Measurements from ENCODE around the gene N4BP3.

DNA sequence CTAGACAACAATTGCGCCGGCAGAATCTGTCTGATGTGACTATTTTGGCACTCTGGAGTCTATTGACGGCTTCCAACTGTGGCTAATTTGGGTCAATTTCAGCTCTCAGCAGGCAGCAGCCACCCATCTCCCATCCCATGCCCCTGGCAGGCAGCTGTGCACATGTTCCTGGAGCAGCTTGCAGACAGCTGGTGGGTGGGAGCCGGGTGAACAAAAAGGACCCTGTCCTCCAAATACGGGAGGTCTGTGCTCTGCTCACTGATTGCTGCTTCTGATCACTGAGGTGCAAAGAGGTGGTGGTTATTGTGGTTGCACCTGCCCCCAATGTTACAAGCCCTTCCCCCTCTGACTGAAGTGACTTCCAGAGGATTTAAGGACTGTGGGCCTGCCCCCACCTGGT is 45.0 kb upstream of the N4BP3 start:
- TF ChIP-seq, protein P1, sequence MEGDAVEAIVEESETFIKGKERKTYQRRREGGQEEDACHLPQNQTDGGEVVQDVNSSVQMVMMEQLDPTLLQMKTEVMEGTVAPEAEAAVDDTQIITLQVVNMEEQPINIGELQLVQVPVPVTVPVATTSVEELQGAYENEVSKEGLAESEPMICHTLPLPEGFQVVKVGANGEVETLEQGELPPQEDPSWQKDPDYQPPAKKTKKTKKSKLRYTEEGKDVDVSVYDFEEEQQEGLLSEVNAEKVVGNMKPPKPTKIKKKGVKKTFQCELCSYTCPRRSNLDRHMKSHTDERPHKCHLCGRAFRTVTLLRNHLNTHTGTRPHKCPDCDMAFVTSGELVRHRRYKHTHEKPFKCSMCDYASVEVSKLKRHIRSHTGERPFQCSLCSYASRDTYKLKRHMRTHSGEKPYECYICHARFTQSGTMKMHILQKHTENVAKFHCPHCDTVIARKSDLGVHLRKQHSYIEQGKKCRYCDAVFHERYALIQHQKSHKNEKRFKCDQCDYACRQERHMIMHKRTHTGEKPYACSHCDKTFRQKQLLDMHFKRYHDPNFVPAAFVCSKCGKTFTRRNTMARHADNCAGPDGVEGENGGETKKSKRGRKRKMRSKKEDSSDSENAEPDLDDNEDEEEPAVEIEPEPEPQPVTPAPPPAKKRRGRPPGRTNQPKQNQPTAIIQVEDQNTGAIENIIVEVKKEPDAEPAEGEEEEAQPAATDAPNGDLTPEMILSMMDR (IDR thresholded peaks at IDR 0.05) = no peak
- no peak for TF ChIP-seq POLR2A (IDR thresholded peaks at IDR 0.05)
